Smooth muscle cell (in vitro differentiated cells): ENCODE measurements around the gene CHMP4B. TPM values are rescaled to one million over a fixed set of nuclear protein-coding genes. Genes with fewer than 3 reads are reported as not detected.

ENCODE experiments used
- DNase-seq: peaks from one replicate; lab custom pipeline; 2025; ENCODE audit not compliant: unreplicated experiment; lab: John Stamatoyannopoulos, UW
- H2AFZ ChIP-seq: fragments of 200-600 bp; sonication (generic); 2 replicates; pipeline ENCODE4 v1.6.0; 2016; ENCODE audit warnings: antibody characterized with exemption, low read depth, mild to moderate bottlenecking
- H3F3A ChIP-seq: fragments of 200-600 bp; sonication (generic); 2 replicates; pipeline ENCODE4 v1.6.0; 2017; ENCODE audit warnings: antibody characterized with exemption, low read depth
- H3K27ac ChIP-seq: fragments of 200-600 bp; sonication (generic); 2 replicates; pipeline ENCODE4 v1.5.1; 2016; ENCODE audit warnings: low read depth, mild to moderate bottlenecking
- H3K27me3 ChIP-seq: fragments of 200-600 bp; sonication (generic); 2 replicates; pipeline ENCODE4 v1.6.1; 2016; ENCODE audit warnings: low read depth, mild to moderate bottlenecking
- H3K36me3 ChIP-seq: fragments of 200-600 bp; sonication (generic); 2 replicates; pipeline ENCODE4 v1.5.1; 2016; ENCODE audit warnings: low read depth
- H3K4me1 ChIP-seq: fragments of 200-600 bp; sonication (generic); 2 replicates; pipeline ENCODE4 v1.5.1; 2016; ENCODE audit warnings: low read depth
- H3K4me2 ChIP-seq: fragments of 200-600 bp; sonication (generic); 2 replicates; pipeline ENCODE4 v1.6.0; 2016; ENCODE audit warnings: mild to moderate bottlenecking
- H3K4me3 ChIP-seq: fragments of 200-600 bp; sonication (generic); 2 replicates; pipeline ENCODE4 v1.5.1; 2016; ENCODE audit warnings: mild to moderate bottlenecking
- H3K79me2 ChIP-seq: fragments of 200-600 bp; sonication (generic); 2 replicates; pipeline ENCODE4 v1.6.0; 2016; ENCODE audit warnings: low read depth, mild to moderate bottlenecking
- H3K9ac ChIP-seq: fragments of 200-600 bp; sonication (generic); 2 replicates; pipeline ENCODE4 v1.6.0; 2016; ENCODE audit warnings: low read depth
- H3K9me3 ChIP-seq: fragments of 200-600 bp; sonication (generic); replicated peaks from 2 replicates; pipeline ENCODE4 v1.5.1; 2016; ENCODE audit warnings: low read depth
- H4K20me1 ChIP-seq: fragments of 200-600 bp; sonication (generic); 2 replicates; pipeline ENCODE4 v1.6.0; 2016; ENCODE audit warnings: low read depth
- CTCF ChIP-seq: fragments of 200-600 bp; sonication (generic); IDR thresholded peaks from 2 replicates; pipeline ENCODE4 v1.5.1; 2017; ENCODE audit warnings: borderline replicate concordance, mild to moderate bottlenecking, antibody characterized with exemption; ENCODE audit not compliant: insufficient read depth, poor library complexity, severe bottlenecking
- WGBS: methylation state at CpG from one replicate; pipeline ENCODE4 v1.1.7; 2016; ENCODE audit warnings: low lambda C conversion rate; 5-methylcytosine and 5-hydroxymethylcytosine counted together
- polyA plus RNA-seq: library from polyadenylated mRNA; unstranded; fragments of >200 nt; fragmentation: Nextera tagmentation; extraction: Ambion mirVana; gene quantifications from 2 replicates; pipeline ENCODE4 v1.2.1, GENCODE V29; 2016
- total RNA-seq: library from RNA; depleted of rRNA; stranded (reverse); fragments of >200 nt; gene quantifications from 2 replicates; pipeline ENCODE4 v1.2.3, GENCODE V29; 2014

Gene CHMP4B
- total and polyA plus RNA-seq, 2 experiments from 2014 or later = 6.2 to 49.4 TPM

GRCh38 chr20:33811776-33812151, 616 bp downstream of the CHMP4B start:
- Histone ChIP-seq H4K20me1 (peaks cover 45% of the 10 kb centered on the region), H3K36me3 (no peaks in the 10 kb centered on the region), H3F3A (peaks cover 3% of the 10 kb centered on the region), H3K9ac (peak overlapping the region; percentile 99), H3K9me3 (no peaks in the 10 kb centered on the region), H3K4me1 (peaks cover 10% of the 10 kb centered on the region), H3K79me2 (peaks cover 54% of the 10 kb centered on the region), H3K27ac (peak overlapping the region; percentile 99), H3K27me3 (no peaks in the 10 kb centered on the region), H3K4me3 (peak overlapping the region; percentile 80), H3K4me2 (peak overlapping the region; percentile 96), H2AFZ (peak overlapping the region; percentile 22)
- under 1% methylated on average over 12 of the region's 12 CpGs for WGBS
- no peak for DNase-seq
- TF ChIP-seq CTCF = no peak

- Histone ChIP-seq H3K36me3 (no peaks in the 10 kb centered on the region), H3K4me1 (peaks cover 10% of the 10 kb centered on the region), H3K9ac (peak overlapping the region; percentile 99), H2AFZ (peak overlapping the region; percentile 17), H3F3A (peaks cover 3% of the 10 kb centered on the region), H3K4me3 (peak overlapping the region; percentile 80), H3K27me3 (no peaks in the 10 kb centered on the region), H4K20me1 (peaks cover 51% of the 10 kb centered on the region), H3K79me2 (peaks cover 59% of the 10 kb centered on the region), H3K27ac (peak overlapping the region; percentile 99), H3K4me2 (peak overlapping the region; percentile 96), H3K9me3 (no peaks in the 10 kb centered on the region)
- DNase-seq = peak; percentile 20
- 10% methylated on average over 14 of the region's 14 CpGs for WGBS
- no peak for TF ChIP-seq CTCF
These were observed 1.2 kb downstream of the CHMP4B start for GRCh38 chr20:33812152-33812849.

GRCh38 chr20:33812908-33813462, 1.8 kb downstream of the CHMP4B start:
- TF ChIP-seq CTCF = no peak
- H2AFZ ChIP-seq = no peak overlapping the region
- peaks cover 66% of the 10 kb centered on the region for H3K79me2 ChIP-seq
- H3K27me3 ChIP-seq = no peaks in the 10 kb centered on the region
- H4K20me1 ChIP-seq = peaks cover 57% of the 10 kb centered on the region
- 58% methylated on average over 10 of the region's 10 CpGs for WGBS
- peak overlapping the region; percentile 99 for H3K9ac ChIP-seq
- peaks cover 10% of the 10 kb centered on the region for H3K4me1 ChIP-seq
- H3K4me2 ChIP-seq = peak overlapping the region; percentile 96
- H3F3A ChIP-seq = peaks cover 3% of the 10 kb centered on the region
- H3K27ac ChIP-seq = peak overlapping the region; percentile 99
- no peak for DNase-seq
- H3K4me3 ChIP-seq = peak overlapping the region; percentile 80
- H3K9me3 ChIP-seq = no peaks in the 10 kb centered on the region
- no peaks in the 10 kb centered on the region for H3K36me3 ChIP-seq
